SU-DHL-6 (cell line): ENCODE data around the gene DOCK3.

Experiments
- H2AFZ ChIP-seq: fragments of 200-600 bp; sonication (generic); 2 replicates; pipeline ENCODE4 v1.6.1; 2014; ENCODE audit warnings: low read depth, mild to moderate bottlenecking, moderate library complexity, mixed read lengths, antibody characterized with exemption, low read length; ENCODE audit not compliant: severe bottlenecking
- H3F3A ChIP-seq: fragments of 200-600 bp; shearing (Covaris generic); 2 replicates; pipeline ENCODE4 v1.6.0; 2016; ENCODE audit warnings: antibody characterized with exemption, mild to moderate bottlenecking; ENCODE audit not compliant: insufficient read depth
- H3K27ac ChIP-seq: fragments of 200-600 bp; sonication (generic); 2 replicates; pipeline ENCODE4 v1.5.1; 2016; ENCODE audit warnings: low read depth, mild to moderate bottlenecking, low read length, moderate library complexity, mixed read lengths
- H3K27me3 ChIP-seq: fragments of 200-600 bp; sonication (generic), shearing (Covaris generic); 2 replicates; pipeline ENCODE4 v1.6.0; 2014; ENCODE audit warnings: mild to moderate bottlenecking, low read length
- H3K36me3 ChIP-seq: fragments of 200-600 bp; sonication (generic); 2 replicates; pipeline ENCODE4 v1.6.1; 2014; ENCODE audit warnings: mild to moderate bottlenecking, low read length, mixed read lengths
- H3K4me2 ChIP-seq: fragments of 300-600, 200-600 bp; shearing (Covaris generic), sonication (generic); 2 replicates; pipeline ENCODE4 v1.6.0; 2014; ENCODE audit warnings: low read length, low read depth, mild to moderate bottlenecking; ENCODE audit not compliant: poor library complexity, severe bottlenecking
- H3K4me3 ChIP-seq: fragments of 200-600 bp; sonication (generic); 2 replicates; pipeline ENCODE4 v1.5.1; 2014; ENCODE audit warnings: antibody characterized with exemption, low read length, mild to moderate bottlenecking, mixed read lengths; ENCODE audit not compliant: insufficient read depth, poor library complexity, severe bottlenecking
- H3K79me2 ChIP-seq: fragments of 200-600 bp; sonication (generic); 2 replicates; pipeline ENCODE4 v1.6.1; 2014; ENCODE audit warnings: mild to moderate bottlenecking, low read length, moderate library complexity; ENCODE audit not compliant: insufficient read depth
- H3K9ac ChIP-seq: fragments of 200-600 bp; sonication (generic); 2 replicates; pipeline ENCODE4 v1.7.0; 2014; ENCODE audit warnings: mild to moderate bottlenecking, low read length
- H3K9me2 ChIP-seq: fragments of 200-600 bp; sonication (generic); replicated peaks from 2 replicates; pipeline ENCODE4 v1.6.1; 2014; ENCODE audit warnings: low read length; ENCODE audit not compliant: insufficient read depth
- H3K9me3 ChIP-seq: fragments of 200-600 bp; sonication (generic); 2 replicates; pipeline ENCODE4 v1.6.1; 2014; ENCODE audit warnings: low read length, mixed read lengths; ENCODE audit not compliant: insufficient read depth
- H4K20me1 ChIP-seq: fragments of 200-600 bp; sonication (generic); 2 replicates; pipeline ENCODE4 v1.6.1; 2014; ENCODE audit warnings: low read depth, mild to moderate bottlenecking, antibody characterized with exemption, low read length, moderate library complexity, mixed read lengths
- EZH2phosphoT487 ChIP-seq: fragments of 200-600 bp; sonication (generic), shearing (Covaris generic); conservative IDR thresholded peaks from 2 replicates; pipeline ENCODE4 v1.6.1; 2018; ENCODE audit warnings: mild to moderate bottlenecking, antibody characterized with exemption, low read length, moderate library complexity, mixed read lengths
- TF ChIP-seq, protein P1 (sequence below): fragments of 200-600 bp; sonication (generic); IDR thresholded peaks from one replicate; pipeline ENCODE4 v1.5.1; 2017; ENCODE audit warnings: antibody characterized with exemption, mild to moderate bottlenecking, low read length, moderate library complexity; ENCODE audit not compliant: insufficient read depth, poor library complexity, severe bottlenecking

Gene DOCK3

DNA sequence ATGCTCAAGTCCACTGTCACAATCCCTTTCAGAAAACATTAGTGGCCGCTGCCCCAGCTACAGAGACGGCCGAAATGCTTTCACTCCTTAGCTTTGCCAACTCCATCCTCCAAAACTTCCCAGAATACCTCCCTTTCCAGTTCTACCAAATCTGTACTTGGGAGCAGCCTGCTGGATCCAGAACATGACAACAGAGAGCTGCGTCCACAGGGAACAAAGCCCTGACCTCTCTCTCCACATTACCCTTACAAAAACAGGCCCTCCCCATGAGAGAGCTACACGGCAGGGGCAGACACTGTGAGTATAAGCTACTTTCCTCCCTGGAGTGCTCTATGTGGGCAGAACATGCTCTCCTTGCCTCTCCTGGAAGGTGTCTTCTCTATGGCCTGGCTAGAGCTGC lies 722.7 kb downstream of the DOCK3 start:
- Histone ChIP-seq H4K20me1 (no peaks in the 10 kb centered on the region; the same call in 1 of the 2 replicates), H3K27me3 (no peaks in the 10 kb centered on the region), H3K27ac (no peak overlapping the region), H3K9ac (no peak overlapping the region), H3K79me2 (peaks cover 31% of the 10 kb centered on the region), H2AFZ (no peak overlapping the region), H3K4me3 (no peak overlapping the region), H3K9me2 (no peaks in the 10 kb centered on the region), H3K36me3 (peaks cover 5% of the 10 kb centered on the region; the same call in 1 of the 2 replicates), H3K9me3 (no peaks in the 10 kb centered on the region), H3F3A (peaks cover 10% of the 10 kb centered on the region), H3K4me2 (no peak overlapping the region)
- TF ChIP-seq EZH2phosphoT487 = no peak
- TF ChIP-seq, protein P1, sequence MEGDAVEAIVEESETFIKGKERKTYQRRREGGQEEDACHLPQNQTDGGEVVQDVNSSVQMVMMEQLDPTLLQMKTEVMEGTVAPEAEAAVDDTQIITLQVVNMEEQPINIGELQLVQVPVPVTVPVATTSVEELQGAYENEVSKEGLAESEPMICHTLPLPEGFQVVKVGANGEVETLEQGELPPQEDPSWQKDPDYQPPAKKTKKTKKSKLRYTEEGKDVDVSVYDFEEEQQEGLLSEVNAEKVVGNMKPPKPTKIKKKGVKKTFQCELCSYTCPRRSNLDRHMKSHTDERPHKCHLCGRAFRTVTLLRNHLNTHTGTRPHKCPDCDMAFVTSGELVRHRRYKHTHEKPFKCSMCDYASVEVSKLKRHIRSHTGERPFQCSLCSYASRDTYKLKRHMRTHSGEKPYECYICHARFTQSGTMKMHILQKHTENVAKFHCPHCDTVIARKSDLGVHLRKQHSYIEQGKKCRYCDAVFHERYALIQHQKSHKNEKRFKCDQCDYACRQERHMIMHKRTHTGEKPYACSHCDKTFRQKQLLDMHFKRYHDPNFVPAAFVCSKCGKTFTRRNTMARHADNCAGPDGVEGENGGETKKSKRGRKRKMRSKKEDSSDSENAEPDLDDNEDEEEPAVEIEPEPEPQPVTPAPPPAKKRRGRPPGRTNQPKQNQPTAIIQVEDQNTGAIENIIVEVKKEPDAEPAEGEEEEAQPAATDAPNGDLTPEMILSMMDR = no peak

DNA sequence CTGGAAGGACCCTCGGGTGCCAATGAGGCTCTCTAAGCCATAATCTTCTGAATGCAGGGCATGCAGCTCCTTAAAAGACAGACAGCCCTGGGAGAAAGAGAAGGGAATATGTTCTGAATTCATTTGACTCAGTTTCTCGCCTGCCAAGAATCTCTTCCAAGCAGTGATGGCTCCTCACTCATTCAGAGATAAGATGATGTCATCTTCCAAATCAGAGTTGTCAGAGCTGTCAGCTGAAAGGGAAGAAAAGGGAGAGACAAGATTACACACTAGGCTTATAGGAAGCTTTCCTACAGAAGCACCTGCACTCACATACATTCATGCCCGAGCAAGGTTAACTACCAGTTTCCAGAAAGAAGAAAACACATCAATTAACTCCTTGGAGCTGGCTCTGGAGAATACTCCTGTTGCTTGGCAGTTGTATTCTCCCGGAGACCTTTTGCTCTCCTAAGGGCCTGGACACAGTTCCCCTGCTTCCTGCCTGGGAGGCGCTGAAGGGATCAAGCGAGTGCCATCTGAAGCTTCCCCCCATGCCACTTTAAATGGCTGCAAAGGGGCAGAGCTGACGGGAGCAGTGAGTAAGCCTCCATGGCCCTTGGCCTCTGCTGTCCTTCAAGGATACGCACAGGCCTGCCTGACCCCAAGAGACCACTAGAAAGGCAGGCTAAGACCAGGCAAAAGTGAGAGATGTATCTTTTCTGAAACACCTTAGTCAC lies 724.0 kb downstream of the DOCK3 start:
- TF ChIP-seq EZH2phosphoT487 = no peak
- TF ChIP-seq, protein P1 = no peak
- Histone ChIP-seq H3K9me2 (no peaks in the 10 kb centered on the region), H3K36me3 (peaks cover 5% of the 10 kb centered on the region; the same call in 1 of the 2 replicates), H2AFZ (no peak overlapping the region), H3K27me3 (no peaks in the 10 kb centered on the region), H3K4me3 (no peak overlapping the region), H3K9me3 (no peaks in the 10 kb centered on the region), H3K27ac (no peak overlapping the region), H3K79me2 (peaks cover 18% of the 10 kb centered on the region), H3F3A (peaks cover 10% of the 10 kb centered on the region), H3K4me2 (no peak overlapping the region), H3K9ac (no peak overlapping the region), H4K20me1 (no peaks in the 10 kb centered on the region; the same call in 1 of the 2 replicates)

DNA sequence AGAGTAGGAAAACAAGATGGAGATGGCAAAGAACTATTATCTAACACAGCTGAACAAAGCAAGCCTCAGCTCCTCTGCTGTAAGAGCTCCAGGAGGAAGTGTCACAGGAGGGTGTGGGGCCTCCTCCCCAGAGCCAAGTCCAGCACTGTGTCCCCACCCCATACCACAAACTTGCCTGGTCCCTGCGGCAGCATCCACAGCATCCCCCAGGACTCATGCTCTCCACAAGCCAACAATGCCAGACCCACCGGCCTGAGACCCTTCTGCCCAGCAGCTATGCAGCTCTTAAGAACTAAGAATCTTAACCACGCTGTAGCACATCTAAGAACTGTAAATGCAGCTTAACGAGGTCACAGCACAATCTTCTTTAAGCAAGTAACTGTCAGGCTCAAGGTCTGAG lies 725.4 kb downstream of the DOCK3 start:
- Histone ChIP-seq H3K9me2 (no peaks in the 10 kb centered on the region), H3K36me3 (peaks cover 12% of the 10 kb centered on the region), H3K27ac (no peak overlapping the region), H3F3A (peaks cover 10% of the 10 kb centered on the region), H3K4me2 (no peak overlapping the region), H3K27me3 (no peaks in the 10 kb centered on the region), H3K9ac (no peak overlapping the region), H3K4me3 (no peak overlapping the region), H2AFZ (no peak overlapping the region), H3K9me3 (no peaks in the 10 kb centered on the region), H4K20me1 (no peaks in the 10 kb centered on the region), H3K79me2 (peaks cover 4% of the 10 kb centered on the region; the same call in 1 of the 2 replicates)
- TF ChIP-seq EZH2phosphoT487 = no peak
- TF ChIP-seq, protein P1 = no peak
